Activated CD8-positive, alpha-beta memory T cell treated with anti-CD3 and anti-CD28 coated beads for 36 hours (primary cell): ENCODE results near the gene FBXW7. TPM values are rescaled to one million over a fixed set of nuclear protein-coding genes. Genes with fewer than 3 reads are reported as not detected.

ENCODE experiments used
- CTCF ChIA-PET: fragments of 350-600 bp; sonication (Branson Sonifier 250); formaldehyde crosslinking; loops from one replicate; lab custom pipeline; 2021; ENCODE audit warnings: antibody characterized with exemption; lab: Charles Lee
- POLR2A ChIA-PET: fragments of 350-600 bp; sonication (Branson Sonifier 250); formaldehyde crosslinking; loops from one replicate; lab custom pipeline; 2021; ENCODE audit warnings: antibody characterized with exemption; lab: Charles Lee
- total RNA-seq, 2 experiments: library from RNA; stranded (reverse); gene quantifications; one replicate each; pipeline ENCODE4 v1.2.3, GENCODE V29; 2021

The FBXW7 gene
- total RNA-seq, 2 experiments from 2014 or later: 36.1 to 38.9 TPM

DNA sequence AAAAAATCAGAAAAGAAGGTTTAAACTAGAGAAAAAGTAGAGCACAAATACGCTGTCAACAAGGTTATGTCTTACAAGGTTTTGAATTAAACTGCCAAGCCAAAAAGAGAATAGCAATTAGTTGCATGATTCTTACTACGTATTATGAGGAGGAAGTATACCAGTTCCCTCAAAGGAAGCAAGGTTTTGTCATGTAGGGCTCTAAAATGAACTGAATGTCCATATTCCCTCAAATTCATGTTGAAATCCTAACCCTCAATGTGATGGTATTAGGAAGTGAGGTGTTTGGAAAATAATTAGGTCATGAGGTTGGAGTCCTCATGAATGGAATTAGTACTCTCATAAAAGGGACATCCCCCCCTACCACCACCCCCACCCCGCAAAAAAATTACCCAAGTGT, 201.0 kb downstream of the FBXW7 start:
- POLR2A ChIA-PET: no interaction called here
- CTCF ChIA-PET: interaction anchor here (0.6 kb wide), 1 partner anchor 344 kb away, joined by 3 read pairs; no protein-coding TSS in a partner anchor

DNA sequence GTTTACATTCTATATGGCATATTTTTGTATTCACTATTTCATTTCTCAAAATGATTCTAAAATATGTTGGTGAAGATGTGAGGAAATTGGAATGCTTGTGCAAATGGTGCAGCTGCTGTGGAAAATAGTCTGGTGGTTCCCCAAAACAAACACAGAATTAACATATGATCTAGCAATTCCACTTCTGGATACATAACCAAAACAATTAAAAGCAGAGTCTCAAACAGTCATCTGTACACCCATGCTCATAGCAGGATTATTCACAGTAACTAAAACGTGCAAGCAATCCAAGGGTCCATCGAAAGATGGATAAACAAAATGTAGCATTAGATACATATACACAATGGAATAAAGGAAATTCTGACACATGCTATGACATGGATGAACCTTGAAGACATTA, 204.8 kb downstream of the FBXW7 start:
- ChIA-PET POLR2A (no interaction called here), CTCF (no interaction called here)

DNA sequence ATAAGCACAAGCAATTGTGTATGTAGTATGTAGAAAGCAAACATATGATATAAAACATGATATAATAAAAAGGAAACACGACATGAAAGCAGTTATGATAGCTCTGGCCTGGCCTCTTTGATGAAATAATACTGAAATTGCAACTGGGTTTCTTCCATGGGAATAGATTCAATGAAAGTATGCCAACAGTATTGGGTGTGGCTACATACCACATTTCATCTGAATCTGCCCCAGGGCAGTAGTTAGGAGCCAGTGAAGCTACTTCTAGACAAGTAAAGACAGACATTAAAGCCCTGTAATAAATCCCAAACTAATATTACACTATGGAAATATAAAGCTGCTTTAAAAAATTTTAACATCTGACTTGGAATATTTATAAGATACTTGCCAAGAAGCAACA, 207.3 kb downstream of the FBXW7 start:
- ChIA-PET POLR2A (no interaction called here), CTCF (no interaction called here)

DNA sequence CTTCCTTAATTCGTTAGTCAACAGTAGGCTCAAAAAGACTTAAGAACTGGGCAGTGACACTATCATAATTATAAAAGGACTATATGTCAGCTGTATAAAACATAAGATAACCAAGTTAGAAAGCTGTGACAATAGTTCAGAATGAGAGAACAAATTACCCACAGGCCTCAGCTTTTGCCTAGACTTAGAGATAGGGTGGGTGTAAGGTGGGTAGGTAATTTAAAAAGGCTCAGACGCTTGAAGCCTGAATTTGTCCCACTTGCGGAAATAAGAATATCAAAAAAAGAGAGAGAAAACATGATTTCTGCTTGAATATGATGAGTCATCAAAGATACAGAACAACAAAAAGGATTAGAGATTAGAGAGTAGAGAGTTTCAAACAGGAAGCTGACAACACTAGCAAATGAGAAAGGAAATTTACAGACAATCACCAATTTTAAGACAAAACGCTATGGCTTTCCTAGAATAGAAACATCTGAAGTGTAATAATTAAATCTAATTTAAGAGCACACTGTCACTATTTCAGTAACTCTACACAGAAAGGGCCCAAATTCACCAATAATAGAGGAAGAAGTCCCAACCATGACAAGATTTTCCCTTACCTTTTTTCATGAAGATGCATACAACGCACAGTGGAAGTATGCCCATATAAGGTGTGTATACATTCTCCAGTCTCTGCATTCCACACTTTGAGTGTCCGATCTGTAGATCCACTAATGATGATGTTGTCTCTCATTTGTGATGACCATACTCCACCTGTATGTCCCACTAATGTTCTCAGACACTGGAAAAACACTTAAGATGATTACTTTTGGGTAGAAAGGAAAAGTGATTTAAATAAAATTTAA, 208.1 kb downstream of the FBXW7 start:
- ChIA-PET CTCF (no interaction called here), POLR2A (no interaction called here)

DNA sequence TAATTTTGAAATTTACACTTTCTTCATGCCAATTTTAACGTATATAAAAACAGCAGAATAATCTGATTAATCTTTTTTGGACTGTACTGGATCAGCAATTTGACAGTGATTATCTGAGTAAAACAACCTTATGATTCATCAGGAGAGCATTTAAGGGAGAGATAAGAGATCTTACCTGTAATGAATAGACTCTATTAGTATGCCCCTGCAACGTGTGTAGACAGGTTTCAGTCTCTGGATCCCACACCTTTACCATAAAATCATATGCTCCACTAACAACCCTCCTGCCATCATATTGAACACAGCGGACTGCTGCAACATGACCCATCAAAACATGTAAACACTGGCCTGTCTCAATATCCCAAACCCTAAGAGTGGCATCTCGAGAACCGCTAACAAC, 210.1 kb downstream of the FBXW7 start:
- CTCF ChIA-PET: interaction anchor here (0.6 kb wide), 1 partner anchor 255 kb away, joined by 3 read pairs; no protein-coding TSS in a partner anchor
- POLR2A ChIA-PET: no interaction called here

DNA sequence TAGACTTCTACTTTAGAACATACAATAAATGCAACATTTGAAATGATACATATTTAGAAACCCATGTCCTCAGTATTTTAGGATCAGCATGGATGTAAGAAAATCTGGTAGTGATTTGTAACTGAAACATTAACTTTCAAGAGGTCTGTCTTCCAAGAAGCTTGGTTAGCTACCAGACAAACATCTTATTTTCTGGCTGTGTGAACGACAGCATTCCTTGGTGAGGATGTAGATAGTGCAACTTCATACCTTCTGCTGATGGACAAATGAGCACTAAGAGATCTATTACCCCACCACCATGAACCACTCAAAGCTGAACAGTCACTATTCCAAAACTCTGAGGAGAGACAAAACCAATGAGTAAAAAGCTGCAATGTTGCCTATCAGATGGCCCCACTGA, 212.7 kb downstream of the FBXW7 start:
- ChIA-PET POLR2A (no interaction called here), CTCF (no interaction called here)

DNA sequence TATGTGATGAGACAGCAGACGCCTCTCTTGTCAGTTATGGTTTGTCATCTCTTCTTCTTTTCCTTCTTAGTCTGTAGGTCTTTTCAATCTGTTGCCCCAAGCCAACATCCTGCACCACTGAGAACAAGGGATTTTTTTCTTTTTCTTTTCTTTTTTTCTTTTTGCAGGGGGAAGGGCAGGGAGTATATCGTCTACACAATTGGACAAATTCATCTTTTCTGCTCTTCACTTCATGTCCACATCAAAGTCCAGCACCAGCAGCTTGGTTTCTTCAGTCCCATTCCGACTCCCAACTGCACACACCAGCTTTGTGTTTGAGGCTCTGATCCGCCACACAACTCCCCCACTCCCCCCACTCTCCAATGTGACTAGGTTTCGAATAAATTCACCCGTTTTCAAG, 213.2 kb downstream of the FBXW7 start:
- ChIA-PET POLR2A (no interaction called here), CTCF (no interaction called here)

DNA sequence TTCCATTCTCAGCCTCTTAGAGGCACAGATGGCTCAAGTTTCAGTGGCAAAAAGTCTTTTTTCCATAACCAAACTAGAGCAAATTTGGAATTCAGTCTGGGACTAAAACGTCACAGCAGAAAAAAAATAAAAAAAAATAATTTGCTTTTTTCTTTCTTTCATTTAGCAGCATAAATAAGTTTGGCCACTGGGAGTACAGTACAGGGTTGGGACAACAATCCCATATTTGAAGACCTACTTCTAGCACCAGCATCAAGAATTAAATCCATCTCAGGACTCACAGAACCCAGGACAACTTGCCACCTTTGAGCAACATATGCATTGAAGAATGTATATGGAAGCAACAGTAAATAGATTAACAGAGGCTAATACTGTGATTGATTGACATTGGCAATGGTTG, 214.0 kb downstream of the FBXW7 start:
- ChIA-PET POLR2A (no interaction called here), CTCF (no interaction called here)

DNA sequence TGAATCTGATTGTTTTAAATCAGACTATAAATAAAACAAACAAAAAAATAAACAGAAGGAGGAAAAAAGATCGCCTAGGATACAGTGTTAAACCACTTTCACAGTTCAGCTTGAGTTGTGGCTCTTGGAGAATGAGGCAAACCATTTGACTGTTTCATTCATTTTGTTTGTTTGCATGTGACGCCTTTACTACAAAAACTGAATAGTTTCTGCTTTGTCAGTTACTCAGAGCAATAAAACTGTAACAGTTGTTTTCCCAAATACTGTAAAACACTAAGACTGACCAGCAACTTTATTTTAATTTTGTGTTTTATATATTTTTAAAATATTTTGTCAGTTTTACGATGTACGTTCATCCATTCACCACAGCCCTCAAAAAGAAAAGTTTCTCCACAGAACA, 214.5 kb downstream of the FBXW7 start:
- CTCF ChIA-PET: no interaction called here
- POLR2A ChIA-PET: no interaction called here

DNA sequence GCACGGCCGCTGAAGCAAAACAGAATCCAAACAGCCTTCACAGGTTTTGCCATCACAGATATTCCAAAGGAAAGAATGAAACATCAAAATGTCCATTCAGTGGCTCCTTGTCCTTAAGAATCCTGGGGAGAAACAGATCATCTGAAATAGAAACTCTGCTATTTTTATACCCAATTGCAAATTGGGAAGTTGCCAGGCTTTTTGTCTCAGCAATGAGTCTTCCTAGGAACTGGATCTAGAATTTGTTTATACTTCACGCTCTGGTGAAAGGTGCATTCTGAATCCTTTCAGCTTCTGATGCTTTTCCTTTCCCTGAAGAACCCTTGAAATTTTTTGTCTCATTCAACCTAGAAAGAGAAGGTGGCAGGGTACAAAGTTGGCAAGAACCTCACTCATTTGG, 218.9 kb downstream of the FBXW7 start:
- POLR2A ChIA-PET: no interaction called here
- CTCF ChIA-PET: no interaction called here

DNA sequence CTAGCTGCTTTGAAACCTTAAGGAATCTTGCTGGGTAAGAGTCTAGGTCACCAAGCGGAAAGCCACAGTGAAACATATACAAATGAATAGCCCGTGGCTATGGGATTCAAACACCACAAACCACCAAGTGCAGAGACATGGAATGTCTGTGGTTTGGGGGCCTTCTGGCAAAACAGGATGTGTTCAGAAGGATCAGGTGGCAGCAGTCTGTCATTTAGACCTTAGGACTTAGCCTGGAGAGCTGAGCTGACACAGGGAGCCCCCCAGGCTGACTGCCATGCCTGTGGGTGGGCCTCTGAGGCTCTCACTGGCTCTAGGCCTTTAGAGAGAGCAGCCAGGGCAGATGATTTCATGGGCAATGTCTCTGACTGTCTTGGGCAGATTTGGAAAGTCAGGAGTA, 225.6 kb downstream of the FBXW7 start:
- ChIA-PET CTCF (no interaction called here), POLR2A (no interaction called here)

DNA sequence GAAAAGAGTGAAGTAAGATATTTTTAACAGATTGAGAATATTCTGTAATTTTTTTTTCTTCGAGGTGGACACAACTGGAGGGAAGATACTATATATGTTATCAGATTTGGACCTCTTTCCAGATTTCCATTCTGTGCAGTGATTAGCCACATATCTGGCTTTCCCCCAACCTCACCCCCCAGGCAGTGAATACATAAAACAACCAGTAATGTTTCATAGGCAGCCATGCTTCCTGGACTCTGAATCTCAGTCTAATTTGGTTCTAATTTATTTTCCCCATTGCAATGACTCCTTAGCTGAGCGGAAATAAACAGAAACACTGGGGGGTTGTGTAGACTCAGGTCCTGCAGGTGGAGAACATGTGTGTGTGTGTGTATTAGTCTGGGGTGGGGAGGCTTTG, 226.5 kb downstream of the FBXW7 start:
- POLR2A ChIA-PET: no interaction called here
- CTCF ChIA-PET: no interaction called here

DNA sequence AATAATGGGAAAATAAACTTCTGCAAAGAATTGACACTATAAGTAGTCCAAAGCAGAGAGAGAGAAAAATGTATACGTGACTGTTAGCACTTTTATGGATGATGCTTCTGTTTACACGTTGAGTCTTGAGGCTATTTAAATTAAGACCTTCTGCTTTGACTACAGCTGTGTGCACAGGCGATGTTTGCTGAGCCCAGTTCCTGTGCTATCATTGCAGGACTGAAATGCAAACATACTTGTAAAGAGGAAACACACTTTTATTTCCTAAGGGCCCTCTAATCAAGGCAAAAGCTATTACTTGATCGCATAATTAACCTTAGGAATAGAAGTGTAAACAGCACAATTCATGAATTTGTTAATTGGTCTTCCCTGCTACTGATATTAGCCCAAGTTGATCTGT, 226.9 kb downstream of the FBXW7 start:
- POLR2A ChIA-PET: no interaction called here
- CTCF ChIA-PET: no interaction called here

DNA sequence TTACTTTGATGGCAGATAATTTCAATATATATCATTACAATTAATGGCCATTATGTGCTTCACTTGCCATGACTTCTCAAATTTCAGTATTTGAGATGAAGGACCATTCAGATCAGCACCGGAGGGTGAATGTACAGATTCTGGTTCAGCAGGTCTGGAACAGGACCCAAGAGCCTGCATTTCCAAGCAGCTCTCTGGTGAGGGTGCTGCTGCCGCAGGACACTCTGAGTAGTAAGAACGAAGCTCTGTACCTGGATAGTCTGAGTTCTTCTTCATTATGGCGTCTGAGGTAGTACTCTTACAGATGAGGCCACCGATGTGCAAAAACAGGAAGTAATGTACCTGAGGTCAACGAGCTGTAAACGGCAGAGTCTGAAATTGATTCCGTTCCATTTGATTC, 228.2 kb downstream of the FBXW7 start:
- POLR2A ChIA-PET: no interaction called here
- CTCF ChIA-PET: no interaction called here

DNA sequence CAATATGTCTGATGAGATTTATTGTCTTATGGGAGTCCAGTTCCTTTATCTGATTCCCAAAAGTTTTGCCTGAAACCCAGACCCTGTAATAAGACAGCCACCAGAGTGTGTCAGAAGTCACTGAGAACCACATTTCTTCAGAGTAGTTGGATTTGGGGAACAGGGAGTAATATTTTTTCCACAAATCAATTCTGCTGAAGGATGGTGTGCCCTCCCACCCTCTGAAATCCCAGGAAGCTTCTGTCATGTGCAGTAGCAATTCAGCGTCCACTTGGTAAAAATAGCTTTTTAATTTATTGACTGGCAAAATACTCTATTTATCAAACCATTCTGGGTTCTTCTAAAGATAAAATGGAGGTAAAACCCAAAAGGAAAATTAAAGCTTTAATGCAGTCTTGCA, 229.4 kb downstream of the FBXW7 start:
- POLR2A ChIA-PET: no interaction called here
- CTCF ChIA-PET: no interaction called here

DNA sequence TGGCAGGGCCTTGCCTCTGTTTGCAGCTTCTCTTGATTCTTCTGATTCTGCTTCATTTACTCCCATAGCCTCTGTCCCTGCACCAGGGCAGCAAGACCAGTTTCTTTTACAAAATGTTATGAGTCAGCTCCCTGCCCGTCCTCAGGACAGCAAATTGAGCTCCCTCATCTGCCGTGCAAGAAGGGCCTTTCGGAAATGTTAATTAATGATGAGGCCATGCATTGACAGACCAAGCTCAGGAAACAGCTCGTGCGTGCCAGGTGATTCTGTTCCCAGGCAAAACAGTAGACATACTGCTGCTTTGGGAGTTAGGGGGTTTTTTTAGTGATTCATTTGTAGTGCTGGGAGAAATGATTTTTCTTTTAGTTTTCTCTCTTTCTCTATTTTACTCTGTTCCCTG, 231.7 kb downstream of the FBXW7 start:
- ChIA-PET POLR2A (no interaction called here), CTCF (no interaction called here)

DNA sequence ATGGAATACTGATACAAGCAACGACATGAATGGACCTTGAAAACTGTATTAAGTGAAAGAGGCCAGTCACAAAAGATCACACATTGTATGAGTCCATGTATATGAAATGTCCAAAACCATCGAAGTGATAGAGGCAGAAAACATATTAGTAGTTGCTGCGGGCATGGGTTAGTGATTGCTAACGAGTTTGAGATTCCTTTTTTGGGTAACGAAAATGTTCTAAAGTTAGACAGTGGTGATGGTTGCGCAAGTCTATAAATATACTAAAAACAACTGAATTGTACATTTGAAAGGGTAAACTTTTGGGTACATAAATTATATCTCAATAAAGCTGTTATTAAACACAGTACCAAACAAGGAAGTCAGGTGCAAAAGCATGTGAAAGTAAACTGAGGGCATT, 234.5 kb downstream of the FBXW7 start:
- ChIA-PET POLR2A (no interaction called here), CTCF (no interaction called here)

DNA sequence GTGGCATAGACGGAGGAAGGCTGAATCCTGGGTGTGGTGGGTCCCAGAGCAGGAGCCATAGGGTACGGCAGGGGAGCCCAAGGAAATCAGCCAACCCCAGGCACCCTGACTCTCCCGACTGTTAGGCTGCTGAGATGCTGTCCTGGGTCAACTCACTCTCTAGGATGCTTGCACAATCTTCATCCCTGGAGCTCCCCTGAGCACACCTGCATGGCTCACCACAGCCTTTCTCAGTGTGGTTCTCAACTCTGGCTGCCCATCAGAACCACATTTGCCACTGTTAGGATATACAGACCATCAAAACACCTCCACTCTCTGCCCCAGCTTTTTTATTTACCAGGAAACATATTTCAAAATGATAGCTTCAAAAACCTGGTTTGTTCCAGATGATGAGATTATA, 236.3 kb downstream of the FBXW7 start:
- CTCF ChIA-PET: no interaction called here

DNA sequence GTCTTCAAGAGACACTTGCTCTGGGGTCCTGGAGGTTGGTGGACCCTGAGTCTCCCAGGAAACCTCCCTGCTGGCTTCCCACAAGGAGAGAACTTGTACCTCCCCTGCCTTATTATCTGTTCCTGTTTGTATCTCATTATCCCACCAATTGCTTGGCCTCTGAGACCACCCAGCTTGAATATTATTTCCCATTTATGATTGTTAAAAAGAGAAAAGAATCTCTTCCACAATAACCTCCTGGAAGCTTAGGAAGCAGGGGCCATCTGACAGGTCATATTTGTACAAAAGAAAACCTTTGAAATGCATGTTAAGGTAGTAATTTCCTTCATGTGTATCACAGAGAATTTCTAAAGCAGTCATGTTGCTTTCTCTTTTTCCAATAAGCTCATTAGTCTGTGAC, 239.5 kb downstream of the FBXW7 start:
- ChIA-PET CTCF (no interaction called here), POLR2A (no interaction called here)

More for the DNA sequence above, 236.3 kb downstream of the FBXW7 start:
- POLR2A ChIA-PET: no interaction called here

DNA sequence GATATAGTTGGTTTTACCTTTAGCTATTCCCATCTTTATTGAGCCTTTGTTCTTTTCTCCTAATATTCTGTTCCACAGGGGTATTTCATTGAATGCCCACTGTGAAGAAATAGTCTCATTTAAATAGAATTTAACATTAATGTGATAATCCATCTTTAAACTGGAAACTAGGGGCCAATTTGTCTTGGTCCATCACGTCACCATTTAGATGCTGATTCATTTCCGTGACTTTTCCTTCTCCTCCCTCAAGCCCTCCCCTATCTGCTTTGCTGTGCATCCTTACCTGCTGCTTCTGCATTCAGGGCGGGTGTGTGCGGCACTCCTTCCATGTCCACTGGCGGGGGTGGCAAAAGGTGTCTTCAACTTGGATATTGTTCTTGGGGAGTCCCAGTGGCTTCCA, 241.1 kb downstream of the FBXW7 start:
- POLR2A ChIA-PET: no interaction called here

DNA sequence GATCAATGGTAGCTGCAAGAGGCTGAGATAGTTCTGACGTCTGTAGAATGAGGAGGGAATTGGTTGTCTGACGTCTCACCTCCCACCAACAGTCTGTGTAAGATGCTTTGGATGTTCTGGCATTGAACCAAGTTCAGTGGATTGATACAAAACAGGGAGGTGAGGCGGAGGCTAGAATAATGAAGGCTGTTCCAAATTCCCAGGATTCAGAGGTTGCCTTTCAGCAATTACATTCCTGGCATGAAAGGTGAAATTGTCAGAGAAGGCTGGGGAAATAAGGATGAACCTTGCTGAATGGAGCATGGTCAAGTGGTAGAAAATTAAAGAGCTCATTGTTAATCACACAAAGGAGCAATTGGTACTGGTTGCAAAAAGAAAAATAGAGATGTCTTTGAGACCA, 241.6 kb downstream of the FBXW7 start:
- CTCF ChIA-PET: no interaction called here
- POLR2A ChIA-PET: no interaction called here

More for the DNA sequence above, 241.1 kb downstream of the FBXW7 start:
- CTCF ChIA-PET: no interaction called here

DNA sequence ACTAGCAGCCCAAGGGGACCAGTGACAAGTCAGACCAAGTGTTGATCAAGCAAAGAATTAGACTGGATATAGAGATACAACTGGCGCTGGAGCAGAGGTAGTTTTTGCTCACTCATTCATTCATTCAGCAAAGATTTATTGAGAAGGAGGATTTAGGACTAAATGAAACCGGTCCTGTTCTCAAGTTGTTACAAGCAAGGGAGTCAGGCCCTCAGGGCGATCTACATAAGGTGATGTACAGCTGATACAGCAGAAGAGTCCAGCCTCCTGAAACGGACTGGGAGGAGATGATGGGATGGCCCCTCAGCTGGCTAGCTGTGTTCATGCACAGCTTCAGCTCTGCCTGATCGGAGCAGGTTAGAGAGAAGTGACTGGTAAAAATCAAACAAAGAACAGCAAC, 242.4 kb downstream of the FBXW7 start:
- ChIA-PET POLR2A (no interaction called here), CTCF (no interaction called here)
